HG02943 (cell line): Measurements from ENCODE around the gene WNT9A.
"Not testable (repeated sequence)": the region's sequence is repeated elsewhere in the genome, so short reads cannot be mapped to it uniquely, and the experiment has no call there.

ENCODE experiments used
- ATAC-seq: cut with Tn5 transposase; IDR thresholded peaks from one replicate; pipeline ENCODE4 v1.9.1; 2021; ENCODE audit warnings: mild to moderate bottlenecking, low read depth, moderate library complexity; ENCODE audit not compliant: unreplicated experiment

WNT9A gene

DNA sequence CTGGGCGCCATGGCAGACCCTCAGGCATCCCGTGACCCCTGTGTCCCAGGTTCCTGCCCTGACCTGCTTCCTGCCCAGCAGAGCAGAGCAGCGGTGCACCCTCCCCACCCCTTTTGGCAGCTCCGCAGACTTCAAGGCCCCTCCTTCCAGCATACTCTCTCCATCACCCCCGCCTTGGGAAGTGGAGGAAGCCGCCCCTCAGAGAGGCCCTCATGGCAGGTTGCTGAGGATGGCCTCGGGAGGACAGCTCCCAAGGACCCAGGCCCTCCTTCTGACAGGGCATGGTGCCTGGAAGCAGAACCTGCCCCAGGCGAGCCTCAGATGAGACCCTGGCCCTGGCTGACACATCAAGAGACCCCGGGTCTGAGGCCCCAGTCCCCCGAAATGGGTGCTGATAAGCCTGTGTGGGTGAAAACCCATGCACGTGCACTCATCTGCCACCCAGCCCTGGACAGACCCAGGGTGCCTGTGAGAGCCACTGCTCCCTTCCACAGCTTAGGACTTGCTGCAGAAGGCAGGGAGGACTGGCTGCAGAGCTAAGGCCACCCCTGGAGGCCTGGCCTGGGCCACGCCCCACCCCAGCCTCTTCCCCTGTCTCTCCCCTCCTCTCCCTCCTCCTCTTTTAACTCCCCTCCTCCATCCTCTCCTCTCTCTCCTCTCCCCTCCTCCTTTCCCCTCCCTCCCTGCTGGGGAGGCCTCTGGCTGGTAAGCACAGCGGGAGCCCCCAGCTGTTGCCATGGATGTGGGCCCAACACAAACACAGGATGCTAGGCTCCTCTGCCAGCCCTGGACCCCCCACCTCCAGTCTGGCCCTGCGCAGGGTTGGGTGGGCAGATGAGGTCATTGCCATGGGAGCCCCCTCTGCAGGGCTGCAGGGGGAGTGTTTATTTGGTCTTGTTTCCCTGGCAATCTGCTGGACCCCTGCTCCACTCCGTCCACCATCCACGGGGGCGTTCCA, 33.7 kb downstream of the WNT9A start:
- no peak for ATAC-seq

DNA sequence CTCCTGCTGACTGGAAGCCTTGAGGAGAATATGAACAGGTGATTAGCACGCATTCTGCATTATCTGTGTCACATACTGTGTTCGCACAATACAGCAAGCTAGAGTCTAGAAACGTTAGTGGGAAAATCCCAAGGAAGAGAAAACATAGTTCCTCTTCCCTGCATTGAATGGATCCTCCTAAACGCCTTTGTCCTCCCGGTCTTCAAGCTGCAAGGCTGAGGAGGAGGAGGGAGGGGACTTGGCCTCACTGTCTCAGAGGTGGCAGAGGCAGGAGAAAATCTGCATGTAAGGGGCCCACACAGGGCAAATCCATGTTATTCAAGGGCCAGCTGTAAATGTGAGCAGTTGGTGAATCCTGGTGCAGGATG, 34.4 kb downstream of the WNT9A start:
- ATAC-seq: no peak

- no peak for ATAC-seq
Measured at GRCh38 chr1:227912866-227913265, 34.9 kb downstream of the WNT9A start.

DNA sequence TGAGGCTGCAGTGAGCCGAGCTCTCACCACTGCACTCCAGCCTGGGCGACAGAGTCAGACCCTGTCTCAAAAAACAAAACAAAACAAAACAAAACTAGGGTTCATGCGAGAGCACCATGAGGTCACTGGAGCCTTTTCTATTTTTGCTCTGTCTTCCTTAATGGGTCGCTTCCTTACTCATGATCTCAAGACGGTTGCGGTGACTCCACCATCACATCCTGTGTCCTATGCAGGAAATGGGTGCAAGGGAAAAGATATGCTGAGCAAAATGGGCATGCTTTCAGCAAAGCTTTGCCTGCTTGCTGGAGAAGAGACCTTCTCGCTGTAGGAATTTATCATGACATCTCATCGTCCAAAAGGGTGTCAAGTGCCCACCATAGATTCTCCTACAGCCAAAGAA, 36.4 kb downstream of the WNT9A start:
- no peak for ATAC-seq

- no peak for ATAC-seq
Measured at GRCh38 chr1:227910511-227911153, 37.1 kb downstream of the WNT9A start.

DNA sequence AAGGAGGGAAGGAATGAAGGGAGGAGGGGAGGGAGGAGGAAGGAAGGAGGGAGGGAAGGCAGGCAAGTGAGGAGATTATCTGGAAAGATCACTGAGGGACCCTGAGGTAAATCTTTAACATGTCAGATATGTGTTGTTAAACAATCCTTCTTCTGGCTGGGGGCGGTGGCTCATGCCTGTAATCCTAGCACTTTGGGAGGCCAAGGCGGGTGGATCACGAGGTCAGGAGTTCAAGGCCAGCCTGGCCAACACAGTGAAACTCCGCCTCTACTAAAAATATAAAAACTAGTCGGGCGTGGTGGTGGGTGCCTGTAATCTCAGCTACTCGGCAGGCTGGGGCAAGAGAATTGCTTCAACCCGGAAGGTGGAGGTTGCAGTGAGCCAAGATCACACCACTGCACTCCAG, 37.8 kb downstream of the WNT9A start:
- ATAC-seq: not testable (repeated sequence)

GRCh38 chr1:227909188-227909587, 38.5 kb downstream of the WNT9A start:
- ATAC-seq: no peak

- no peak for ATAC-seq
Measured at GRCh38 chr1:227908359-227908758, 39.4 kb downstream of the WNT9A start.

GRCh38 chr1:227907439-227908015, 40.2 kb downstream of the WNT9A start:
- ATAC-seq: no peak

DNA sequence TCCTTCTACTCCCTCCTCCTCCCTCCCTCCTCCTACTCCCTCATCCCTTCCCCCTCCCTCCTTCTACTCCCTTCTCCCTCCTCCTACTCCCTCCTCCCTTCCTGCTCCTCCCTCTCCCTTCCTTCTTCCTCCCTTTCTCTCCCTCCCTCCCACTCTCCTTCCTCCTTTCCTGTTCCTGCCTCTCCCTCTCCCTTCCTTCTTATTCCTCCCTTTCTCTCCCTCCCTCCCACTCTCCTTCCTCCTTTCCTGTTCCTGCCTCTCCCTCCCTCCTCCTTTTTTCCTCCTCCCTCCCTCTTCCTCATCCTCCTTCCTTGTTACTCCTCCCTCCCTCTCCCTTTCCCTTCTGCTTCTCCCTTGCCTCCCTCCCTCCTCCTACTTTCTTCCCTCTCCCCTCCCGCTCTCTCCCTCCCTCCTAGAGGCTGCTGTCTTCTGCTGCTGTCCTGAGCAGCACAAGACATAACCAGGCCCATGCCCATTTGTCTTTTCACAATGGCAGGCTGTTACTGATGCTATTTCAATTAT, 41.1 kb downstream of the WNT9A start:
- ATAC-seq: no peak

GRCh38 chr1:227905573-227906487, 41.9 kb downstream of the WNT9A start:
- ATAC-seq: no peak

- ATAC-seq: no peak
Measured at GRCh38 chr1:227904541-227905335, 43.0 kb downstream of the WNT9A start.

GRCh38 chr1:227903614-227904501, 43.9 kb downstream of the WNT9A start:
- ATAC-seq: no peak

- ATAC-seq: no peak
Measured at GRCh38 chr1:227903061-227903521, 44.6 kb downstream of the WNT9A start.

DNA sequence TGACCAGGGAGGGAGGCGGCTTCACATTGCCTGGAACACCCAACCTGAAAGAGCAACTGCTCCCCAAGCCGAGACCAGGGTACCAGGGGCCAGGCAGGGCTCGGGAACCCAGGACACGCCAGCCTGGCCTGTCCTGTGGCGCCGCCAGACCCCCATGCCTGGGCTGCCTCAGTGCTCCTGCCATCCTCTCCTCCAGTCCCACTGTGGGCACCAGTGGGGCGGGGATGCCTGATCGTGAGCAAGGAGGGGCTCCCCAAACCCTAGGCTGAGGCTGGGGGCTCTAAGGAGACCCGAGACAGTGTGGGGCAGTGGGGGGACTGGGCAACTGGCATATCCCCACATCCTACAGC, 45.1 kb downstream of the WNT9A start:
- no peak for ATAC-seq

DNA sequence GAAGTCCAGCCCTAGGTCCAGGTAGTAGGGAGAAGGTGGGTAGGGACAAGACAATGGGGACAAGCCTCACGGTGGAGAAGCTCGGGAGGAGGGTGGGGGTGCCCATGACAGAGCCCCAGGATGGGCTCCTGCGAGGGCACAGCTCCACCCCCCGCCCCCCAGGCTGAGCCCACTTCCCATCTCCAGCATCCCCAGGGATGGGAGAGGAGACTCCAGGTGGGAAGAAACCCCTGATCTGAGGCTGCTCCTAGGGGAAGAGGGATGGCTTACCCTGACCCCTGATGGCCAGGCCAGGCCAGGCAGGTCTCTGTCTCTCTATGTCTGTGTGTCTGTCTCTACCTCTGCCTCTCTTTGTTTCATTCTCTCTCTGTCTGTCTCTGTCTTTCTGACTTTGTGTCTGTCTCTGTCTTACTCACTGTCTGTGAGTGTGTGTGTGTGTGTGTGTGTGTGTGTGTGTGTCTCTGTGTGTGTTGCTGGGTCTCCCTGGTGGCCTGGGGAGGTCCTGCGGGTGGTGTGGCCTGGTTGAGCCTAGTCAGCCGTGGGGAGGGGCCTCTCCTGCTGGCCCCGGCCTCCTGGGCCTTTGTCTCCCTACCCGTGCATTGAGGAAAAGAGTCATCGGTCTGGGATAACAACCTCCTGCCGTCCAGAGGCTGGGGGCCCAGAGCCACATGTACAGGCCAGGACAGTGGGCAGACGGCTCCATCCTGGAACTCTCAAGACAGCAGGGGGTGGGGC, 45.7 kb downstream of the WNT9A start:
- no peak for ATAC-seq

DNA sequence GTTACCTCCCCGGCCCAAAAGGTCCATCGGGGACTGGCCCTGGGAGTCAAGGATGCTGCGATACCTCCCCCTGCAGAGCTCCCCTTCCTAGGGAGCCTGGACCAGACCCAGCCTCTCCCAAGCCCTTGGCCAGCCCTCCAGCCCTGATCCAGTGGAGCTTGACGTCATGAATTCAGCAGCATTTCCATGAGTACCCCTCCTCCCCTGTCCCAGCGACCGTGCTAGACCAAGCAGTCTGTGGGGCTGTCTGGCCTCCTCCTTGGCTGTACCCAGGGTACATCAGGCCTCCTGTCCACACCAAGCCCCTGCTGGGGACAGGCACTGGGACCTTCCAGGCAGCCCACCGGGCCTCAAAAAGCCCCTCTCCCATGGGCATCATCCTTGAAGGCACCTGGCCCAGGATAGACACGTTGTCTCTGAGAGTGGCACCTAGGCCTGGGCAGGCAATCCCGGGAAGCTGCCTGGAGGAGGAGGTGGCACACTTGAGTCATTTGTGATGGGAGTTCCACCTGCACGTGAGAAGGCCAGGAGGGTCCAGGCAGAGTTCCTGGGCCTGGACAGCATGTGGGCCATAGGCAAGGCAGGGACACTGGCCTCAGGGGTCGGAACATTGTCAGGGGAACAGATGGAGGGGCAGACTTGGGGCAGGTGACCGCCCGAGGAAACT, 46.4 kb downstream of the WNT9A start:
- no peak for ATAC-seq
